ENCODE data around the gene MYL3. TPM values are rescaled to one million over a fixed set of nuclear protein-coding genes. Genes with fewer than 3 reads are reported as not detected.

Gene MYL3
- total RNA-seq, 1 experiment from 2014 or later = not detected

- Histone ChIP-seq H4K20me1 (ENCODE audit: low read length) (no peaks in the 10 kb centered on the region), H3F3A (ENCODE audit: low read length, unreplicated experiment) (no peaks in the 10 kb centered on the region), H3K27ac (ENCODE audit: low read length) (no peak overlapping the region), H3K9me3 (ENCODE audit: low read length) (no peaks in the 10 kb centered on the region), H3K36me3 (ENCODE audit: low read depth, low read length) (no peaks in the 10 kb centered on the region), H3K9ac (ENCODE audit: low read length) (no peak overlapping the region), H2AFZ (ENCODE audit: low read length) (no peak overlapping the region), H3K9me2 (replicated peaks; ENCODE audit: low read length) (no peaks in the 10 kb centered on the region), H3K79me2 (ENCODE audit: low read length) (no peaks in the 10 kb centered on the region), H3K4me2 (ENCODE audit: low read length) (no peak overlapping the region), H3K4me3 (ENCODE audit: low read length) (no peak overlapping the region), H3K4me1 (ENCODE audit: insufficient read depth, low read length) (no peaks in the 10 kb centered on the region), H3K27me3 (ENCODE audit: low read length) (no peaks in the 10 kb centered on the region)
- CTCF ChIA-PET = no interaction called here
- ATAC-seq (no peak), DNase-seq (no peak)
- BruUV-seq (replicated peaks) = no TSS peak
- POLR2A ChIA-PET (ENCODE audit: unreplicated experiment) = no interaction called here
- TF ChIP-seq CTCF (conservative IDR thresholded peaks at IDR 0.05; ENCODE audit: low read depth, low read length) (no peak), EZH2 (IDR thresholded peaks at IDR 0.05; ENCODE audit: low read length, unreplicated experiment) (no peak), EZH2phosphoT487 (IDR thresholded peaks at IDR 0.05; ENCODE audit: borderline replicate concordance, low read length) (no peak)
- intact Hi-C loops (cut with micrococcal nuclease) = no loop called here
Observed at GRCh38 chr3:46831841-46832240, 31.4 kb downstream of the MYL3 start.

- no peak for DNase-seq
- Histone ChIP-seq H3K4me2 (ENCODE audit: low read length) (no peak overlapping the region), H3K9me2 (replicated peaks; ENCODE audit: low read length) (no peaks in the 10 kb centered on the region), H3K27ac (ENCODE audit: low read length) (no peak overlapping the region), H3K4me1 (ENCODE audit: insufficient read depth, low read length) (no peaks in the 10 kb centered on the region), H4K20me1 (ENCODE audit: low read length) (no peaks in the 10 kb centered on the region), H3K4me3 (ENCODE audit: low read length) (no peak overlapping the region), H3K79me2 (ENCODE audit: low read length) (no peaks in the 10 kb centered on the region), H3K27me3 (ENCODE audit: low read length) (no peaks in the 10 kb centered on the region), H3K9ac (ENCODE audit: low read length) (no peak overlapping the region), H3K36me3 (ENCODE audit: low read depth, low read length) (no peaks in the 10 kb centered on the region), H3K9me3 (ENCODE audit: low read length) (no peaks in the 10 kb centered on the region), H3F3A (ENCODE audit: low read length, unreplicated experiment) (no peaks in the 10 kb centered on the region), H2AFZ (ENCODE audit: low read length) (no peak overlapping the region)
- intact Hi-C loops (cut with micrococcal nuclease) = no loop called here
- ChIA-PET CTCF (no interaction called here), POLR2A (ENCODE audit: unreplicated experiment) (no interaction called here)
- BruUV-seq (replicated peaks) = no TSS peak
- TF ChIP-seq EZH2phosphoT487 (IDR thresholded peaks at IDR 0.05; ENCODE audit: borderline replicate concordance, low read length) (no peak), EZH2 (IDR thresholded peaks at IDR 0.05; ENCODE audit: low read length, unreplicated experiment) (no peak), CTCF (conservative IDR thresholded peaks at IDR 0.05; ENCODE audit: low read depth, low read length) (no peak)
- no peak for ATAC-seq
Observed at GRCh38 chr3:46831316-46831715, 31.9 kb downstream of the MYL3 start.

- H3K9me3 ChIP-seq (ENCODE audit: low read length) = no peaks in the 10 kb centered on the region
- intact Hi-C loops (cut with micrococcal nuclease) = no loop called here
- H3K9me2 ChIP-seq (replicated peaks; ENCODE audit: low read length) = no peaks in the 10 kb centered on the region
- H3K36me3 ChIP-seq (ENCODE audit: low read depth, low read length) = no peaks in the 10 kb centered on the region
- ATAC-seq (no peak), DNase-seq (no peak)
- no peak overlapping the region for H3K4me2 ChIP-seq (ENCODE audit: low read length)
- no peak for TF ChIP-seq EZH2 (IDR thresholded peaks at IDR 0.05; ENCODE audit: low read length, unreplicated experiment)
- no peak for TF ChIP-seq CTCF (conservative IDR thresholded peaks at IDR 0.05; ENCODE audit: low read depth, low read length)
- TF ChIP-seq EZH2phosphoT487 (IDR thresholded peaks at IDR 0.05; ENCODE audit: borderline replicate concordance, low read length) = no peak
- ChIA-PET CTCF (no interaction called here), POLR2A (ENCODE audit: unreplicated experiment) (no interaction called here)
- H3K79me2 ChIP-seq (ENCODE audit: low read length) = no peaks in the 10 kb centered on the region
- no peaks in the 10 kb centered on the region for H3F3A ChIP-seq (ENCODE audit: low read length, unreplicated experiment)
- H4K20me1 ChIP-seq (ENCODE audit: low read length) = no peaks in the 10 kb centered on the region
- no peaks in the 10 kb centered on the region for H3K4me1 ChIP-seq (ENCODE audit: insufficient read depth, low read length)
- H3K27ac ChIP-seq (ENCODE audit: low read length) = no peak overlapping the region
- no peak overlapping the region for H3K9ac ChIP-seq (ENCODE audit: low read length)
- no peak overlapping the region for H3K4me3 ChIP-seq (ENCODE audit: low read length)
- BruUV-seq (replicated peaks) = no TSS peak
- no peaks in the 10 kb centered on the region for H3K27me3 ChIP-seq (ENCODE audit: low read length)
- H2AFZ ChIP-seq (ENCODE audit: low read length) = no peak overlapping the region
Observed at GRCh38 chr3:46830801-46831200, 32.4 kb downstream of the MYL3 start.
